ENCODE results near the gene SLIT3.

The SLIT3 gene

GRCh38 chr5:169178754-169179153 is 122.2 kb downstream of the SLIT3 start:
- peaks cover 9% of the 10 kb centered on the region for H3K36me3 Mint-ChIP-seq (ENCODE audit: low read depth)
- H3K9me3 Mint-ChIP-seq = no peaks in the 10 kb centered on the region
- peaks cover 7% of the 10 kb centered on the region for H3K4me1 Mint-ChIP-seq
- no peaks in the 10 kb centered on the region for H3K27me3 Mint-ChIP-seq (ENCODE audit: low read depth)
- no peak overlapping the region for H3K4me3 Mint-ChIP-seq
- no peak for TF ChIP-seq CTCF (IDR thresholded peaks at IDR 0.05; ENCODE audit: unreplicated experiment in 3 of 3)
- no peak overlapping the region for H3K27ac Mint-ChIP-seq

GRCh38 chr5:169178274-169178673 is 122.7 kb downstream of the SLIT3 start:
- Mint-ChIP-seq H3K4me1 (peaks cover 3% of the 10 kb centered on the region), H3K36me3 (ENCODE audit: low read depth) (peaks cover 9% of the 10 kb centered on the region), H3K27me3 (ENCODE audit: low read depth) (no peaks in the 10 kb centered on the region), H3K27ac (no peak overlapping the region), H3K4me3 (no peak overlapping the region), H3K9me3 (no peaks in the 10 kb centered on the region)
- TF ChIP-seq CTCF (IDR thresholded peaks at IDR 0.05; ENCODE audit: unreplicated experiment in 3 of 3) = no peak

GRCh38 chr5:169176709-169177694 is 123.9 kb downstream of the SLIT3 start:
- Mint-ChIP-seq H3K36me3 (ENCODE audit: low read depth) (peaks cover 9% of the 10 kb centered on the region), H3K4me3 (no peak overlapping the region), H3K4me1 (no peaks in the 10 kb centered on the region), H3K27me3 (ENCODE audit: low read depth) (no peaks in the 10 kb centered on the region), H3K27ac (no peak overlapping the region), H3K9me3 (no peaks in the 10 kb centered on the region)
- no peak for TF ChIP-seq CTCF (IDR thresholded peaks at IDR 0.05; ENCODE audit: unreplicated experiment in 3 of 3)

DNA sequence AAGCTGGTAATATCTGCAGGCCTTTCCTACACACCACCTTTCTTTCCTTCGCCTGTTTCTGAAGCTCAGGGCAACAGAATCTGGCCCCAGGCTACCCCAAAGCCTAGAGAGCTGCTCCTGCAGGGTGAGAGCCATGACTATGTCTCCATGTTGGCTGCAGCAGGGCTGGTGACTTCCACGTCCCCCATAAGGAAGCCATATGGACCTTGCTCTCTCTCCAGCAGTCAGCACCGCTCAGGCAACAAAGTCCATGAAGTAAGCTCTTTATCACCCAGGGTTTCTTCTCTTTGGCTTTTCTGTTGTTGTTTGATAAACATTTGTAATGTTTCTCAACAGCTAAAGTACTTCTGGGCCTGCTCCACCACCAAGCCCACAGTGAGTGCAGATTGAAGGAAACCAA is 125.2 kb downstream of the SLIT3 start:
- peaks cover 9% of the 10 kb centered on the region for H3K36me3 Mint-ChIP-seq (ENCODE audit: low read depth)

GRCh38 chr5:169174923-169175322 is 126.0 kb downstream of the SLIT3 start:
- Mint-ChIP-seq H3K9me3 (no peaks in the 10 kb centered on the region), H3K4me1 (peaks cover 3% of the 10 kb centered on the region), H3K4me3 (no peak overlapping the region), H3K27me3 (ENCODE audit: low read depth) (peaks cover 2% of the 10 kb centered on the region), H3K27ac (no peak overlapping the region), H3K36me3 (ENCODE audit: low read depth) (peaks cover 9% of the 10 kb centered on the region)
- no peak for TF ChIP-seq CTCF (IDR thresholded peaks at IDR 0.05; ENCODE audit: unreplicated experiment in 3 of 3)

More for the DNA sequence above, 125.2 kb downstream of the SLIT3 start:
- Mint-ChIP-seq H3K27ac (no peak overlapping the region), H3K4me3 (no peak overlapping the region), H3K9me3 (no peaks in the 10 kb centered on the region), H3K27me3 (ENCODE audit: low read depth) (no peaks in the 10 kb centered on the region), H3K4me1 (no peaks in the 10 kb centered on the region)
- no peak for TF ChIP-seq CTCF (IDR thresholded peaks at IDR 0.05; ENCODE audit: unreplicated experiment in 3 of 3)

DNA sequence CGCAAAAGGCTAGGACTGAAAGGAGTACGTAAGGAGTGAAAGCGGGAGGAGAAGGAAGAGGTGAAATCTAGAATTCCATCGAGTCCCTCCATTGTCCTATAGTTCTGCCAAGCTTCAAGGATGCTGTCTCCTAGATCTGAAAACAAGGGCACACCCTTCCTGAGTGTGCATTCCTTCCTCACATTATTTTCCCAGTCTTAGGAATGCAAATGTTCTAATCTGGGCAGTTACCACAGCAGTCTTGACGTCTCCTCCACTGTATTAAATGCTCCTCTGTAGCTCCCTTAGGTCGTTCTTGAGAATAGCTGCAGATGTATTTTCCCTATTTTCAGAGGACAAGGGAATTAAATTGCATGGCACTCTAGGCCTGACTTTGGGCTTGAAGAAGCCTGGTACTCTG is 127.6 kb downstream of the SLIT3 start:
- Mint-ChIP-seq H3K9me3 (no peaks in the 10 kb centered on the region), H3K36me3 (ENCODE audit: low read depth) (peaks cover 9% of the 10 kb centered on the region), H3K27me3 (ENCODE audit: low read depth) (peaks cover 3% of the 10 kb centered on the region), H3K27ac (no peak overlapping the region), H3K4me1 (peaks cover 18% of the 10 kb centered on the region), H3K4me3 (no peak overlapping the region)
- no peak for TF ChIP-seq CTCF (IDR thresholded peaks at IDR 0.05; ENCODE audit: unreplicated experiment in 3 of 3)

Data from nephron (organoid).